Smooth muscle cell (in vitro differentiated cells): ENCODE data around the gene PFDN2. TPM values are rescaled to one million over a fixed set of nuclear protein-coding genes. Genes with fewer than 3 reads are reported as not detected.

Experiments used
- DNase-seq: peaks from one replicate; lab custom pipeline; 2025; ENCODE audit not compliant: unreplicated experiment; lab: John Stamatoyannopoulos, UW
- H2AFZ ChIP-seq: fragments of 200-600 bp; sonication (generic); 2 replicates; pipeline ENCODE4 v1.6.0; 2016; ENCODE audit warnings: antibody characterized with exemption, low read depth, mild to moderate bottlenecking
- H3F3A ChIP-seq: fragments of 200-600 bp; sonication (generic); 2 replicates; pipeline ENCODE4 v1.6.0; 2017; ENCODE audit warnings: antibody characterized with exemption, low read depth
- H3K27ac ChIP-seq: fragments of 200-600 bp; sonication (generic); 2 replicates; pipeline ENCODE4 v1.5.1; 2016; ENCODE audit warnings: low read depth, mild to moderate bottlenecking
- H3K27me3 ChIP-seq: fragments of 200-600 bp; sonication (generic); 2 replicates; pipeline ENCODE4 v1.6.1; 2016; ENCODE audit warnings: low read depth, mild to moderate bottlenecking
- H3K36me3 ChIP-seq: fragments of 200-600 bp; sonication (generic); 2 replicates; pipeline ENCODE4 v1.5.1; 2016; ENCODE audit warnings: low read depth
- H3K4me1 ChIP-seq: fragments of 200-600 bp; sonication (generic); 2 replicates; pipeline ENCODE4 v1.5.1; 2016; ENCODE audit warnings: low read depth
- H3K4me2 ChIP-seq: fragments of 200-600 bp; sonication (generic); 2 replicates; pipeline ENCODE4 v1.6.0; 2016; ENCODE audit warnings: mild to moderate bottlenecking
- H3K4me3 ChIP-seq: fragments of 200-600 bp; sonication (generic); 2 replicates; pipeline ENCODE4 v1.5.1; 2016; ENCODE audit warnings: mild to moderate bottlenecking
- H3K79me2 ChIP-seq: fragments of 200-600 bp; sonication (generic); 2 replicates; pipeline ENCODE4 v1.6.0; 2016; ENCODE audit warnings: low read depth, mild to moderate bottlenecking
- H3K9ac ChIP-seq: fragments of 200-600 bp; sonication (generic); 2 replicates; pipeline ENCODE4 v1.6.0; 2016; ENCODE audit warnings: low read depth
- H3K9me3 ChIP-seq: fragments of 200-600 bp; sonication (generic); replicated peaks from 2 replicates; pipeline ENCODE4 v1.5.1; 2016; ENCODE audit warnings: low read depth
- H4K20me1 ChIP-seq: fragments of 200-600 bp; sonication (generic); 2 replicates; pipeline ENCODE4 v1.6.0; 2016; ENCODE audit warnings: low read depth
- WGBS: methylation state at CpG from one replicate; pipeline ENCODE4 v1.1.7; 2016; ENCODE audit warnings: low lambda C conversion rate; 5-methylcytosine and 5-hydroxymethylcytosine counted together
- polyA plus RNA-seq: library from polyadenylated mRNA; unstranded; fragments of >200 nt; fragmentation: Nextera tagmentation; extraction: Ambion mirVana; gene quantifications from 2 replicates; pipeline ENCODE4 v1.2.1, GENCODE V29; 2016
- total RNA-seq: library from RNA; depleted of rRNA; stranded (reverse); fragments of >200 nt; gene quantifications from 2 replicates; pipeline ENCODE4 v1.2.3, GENCODE V29; 2014
- TF ChIP-seq, protein P1 (sequence below): fragments of 200-600 bp; sonication (generic); IDR thresholded peaks from 2 replicates; pipeline ENCODE4 v1.5.1; 2017; ENCODE audit warnings: borderline replicate concordance, mild to moderate bottlenecking, antibody characterized with exemption; ENCODE audit not compliant: insufficient read depth, poor library complexity, severe bottlenecking

PFDN2 gene
- total and polyA plus RNA-seq, 2 experiments from 2014 or later: 82.0 to 139 TPM

DNA sequence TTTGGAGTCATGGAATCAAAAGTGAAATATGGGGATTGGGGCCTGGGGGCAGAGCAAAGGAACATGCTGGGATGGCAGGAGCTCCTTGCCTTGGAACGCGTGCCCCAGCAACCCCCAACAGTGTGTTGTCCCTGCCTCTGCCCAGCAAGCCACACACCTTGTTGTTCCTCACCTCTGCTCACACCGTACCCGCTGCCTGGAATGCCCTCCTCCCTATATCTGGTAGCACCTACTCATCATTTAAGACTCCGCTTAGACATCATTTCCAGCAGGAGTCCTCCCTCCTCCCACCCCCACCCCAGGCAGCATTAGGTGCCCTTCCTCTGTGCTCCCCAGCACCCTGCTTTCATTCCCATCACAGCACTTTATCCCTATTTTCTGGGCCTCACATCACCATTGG lies 36.3 kb downstream of the PFDN2 start:
- H3K36me3 ChIP-seq: no peaks in the 10 kb centered on the region
- H3K4me2 ChIP-seq: peak overlapping the region; percentile 53
- H3F3A ChIP-seq: peaks cover 31% of the 10 kb centered on the region
- 58% methylated on average over 5 of the region's 5 CpGs for WGBS
- H2AFZ ChIP-seq: no peak overlapping the region
- no peaks in the 10 kb centered on the region for H3K9me3 ChIP-seq
- peak overlapping the region; percentile 96 for H3K27ac ChIP-seq
- no peaks in the 10 kb centered on the region for H3K79me2 ChIP-seq
- H3K27me3 ChIP-seq: no peaks in the 10 kb centered on the region
- TF ChIP-seq, protein P1, sequence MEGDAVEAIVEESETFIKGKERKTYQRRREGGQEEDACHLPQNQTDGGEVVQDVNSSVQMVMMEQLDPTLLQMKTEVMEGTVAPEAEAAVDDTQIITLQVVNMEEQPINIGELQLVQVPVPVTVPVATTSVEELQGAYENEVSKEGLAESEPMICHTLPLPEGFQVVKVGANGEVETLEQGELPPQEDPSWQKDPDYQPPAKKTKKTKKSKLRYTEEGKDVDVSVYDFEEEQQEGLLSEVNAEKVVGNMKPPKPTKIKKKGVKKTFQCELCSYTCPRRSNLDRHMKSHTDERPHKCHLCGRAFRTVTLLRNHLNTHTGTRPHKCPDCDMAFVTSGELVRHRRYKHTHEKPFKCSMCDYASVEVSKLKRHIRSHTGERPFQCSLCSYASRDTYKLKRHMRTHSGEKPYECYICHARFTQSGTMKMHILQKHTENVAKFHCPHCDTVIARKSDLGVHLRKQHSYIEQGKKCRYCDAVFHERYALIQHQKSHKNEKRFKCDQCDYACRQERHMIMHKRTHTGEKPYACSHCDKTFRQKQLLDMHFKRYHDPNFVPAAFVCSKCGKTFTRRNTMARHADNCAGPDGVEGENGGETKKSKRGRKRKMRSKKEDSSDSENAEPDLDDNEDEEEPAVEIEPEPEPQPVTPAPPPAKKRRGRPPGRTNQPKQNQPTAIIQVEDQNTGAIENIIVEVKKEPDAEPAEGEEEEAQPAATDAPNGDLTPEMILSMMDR: no peak
- no peak for DNase-seq
- H3K4me3 ChIP-seq: no peak overlapping the region
- H3K9ac ChIP-seq: peak overlapping the region; percentile 64
- H4K20me1 ChIP-seq: no peaks in the 10 kb centered on the region
- H3K4me1 ChIP-seq: peaks cover 31% of the 10 kb centered on the region

DNA sequence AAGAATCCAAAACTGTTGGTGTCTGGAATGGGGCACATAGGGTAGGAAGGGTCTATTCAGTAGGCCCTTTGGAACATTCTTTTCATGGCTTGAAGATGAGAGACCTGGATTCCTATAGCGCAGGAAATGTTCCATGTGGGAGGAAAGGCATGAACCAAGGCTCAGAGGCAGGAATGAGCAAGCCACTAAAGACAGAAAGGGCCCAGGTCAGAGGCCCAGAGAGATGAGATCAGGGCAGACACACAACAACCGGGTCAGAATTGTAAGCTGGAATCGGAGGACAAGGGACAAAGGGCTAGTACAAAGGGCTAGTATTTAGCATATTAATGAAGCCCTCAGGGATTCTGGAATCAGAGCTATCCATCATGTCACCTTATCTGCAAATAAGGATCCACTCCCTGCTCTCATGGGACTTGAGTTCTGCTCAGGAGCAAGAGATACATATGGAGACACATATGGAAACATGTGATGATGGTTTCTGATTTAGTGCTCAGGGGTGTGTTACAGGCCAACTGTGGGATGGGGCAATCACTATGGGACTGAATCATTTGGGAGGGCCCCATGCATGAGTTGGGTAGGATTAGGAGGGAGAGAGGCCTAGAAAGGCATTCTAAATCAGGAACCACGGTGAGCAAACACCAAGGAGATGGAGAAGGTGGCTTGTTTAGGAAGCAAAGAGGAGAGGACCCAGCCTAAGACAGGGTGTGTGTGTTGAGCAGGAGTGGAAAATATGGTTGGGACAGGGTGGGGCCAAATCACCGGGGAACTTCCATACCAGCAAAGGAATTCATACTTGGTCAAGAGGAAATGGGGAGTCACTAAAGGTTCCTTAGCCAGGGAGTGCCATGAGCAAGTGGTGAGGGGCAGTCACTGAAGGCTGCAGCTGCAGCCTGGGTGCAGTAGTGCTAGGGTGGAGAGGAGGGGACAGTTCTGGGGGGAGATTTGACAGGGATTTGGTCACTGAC lies 37.1 kb downstream of the PFDN2 start:
- Histone ChIP-seq H3K79me2 (no peaks in the 10 kb centered on the region), H3K4me2 (peak overlapping the region; percentile 53), H3K4me1 (peaks cover 25% of the 10 kb centered on the region), H3K36me3 (no peaks in the 10 kb centered on the region), H3K9ac (peak overlapping the region; percentile 64), H3K4me3 (no peak overlapping the region), H3F3A (peaks cover 31% of the 10 kb centered on the region), H3K9me3 (no peaks in the 10 kb centered on the region), H3K27ac (peak overlapping the region; percentile 96), H2AFZ (peak overlapping the region; percentile 23), H4K20me1 (no peaks in the 10 kb centered on the region), H3K27me3 (no peaks in the 10 kb centered on the region)
- 15% methylated on average over 5 of the region's 5 CpGs for WGBS
- TF ChIP-seq, protein P1: no peak
- DNase-seq: no peak

DNA sequence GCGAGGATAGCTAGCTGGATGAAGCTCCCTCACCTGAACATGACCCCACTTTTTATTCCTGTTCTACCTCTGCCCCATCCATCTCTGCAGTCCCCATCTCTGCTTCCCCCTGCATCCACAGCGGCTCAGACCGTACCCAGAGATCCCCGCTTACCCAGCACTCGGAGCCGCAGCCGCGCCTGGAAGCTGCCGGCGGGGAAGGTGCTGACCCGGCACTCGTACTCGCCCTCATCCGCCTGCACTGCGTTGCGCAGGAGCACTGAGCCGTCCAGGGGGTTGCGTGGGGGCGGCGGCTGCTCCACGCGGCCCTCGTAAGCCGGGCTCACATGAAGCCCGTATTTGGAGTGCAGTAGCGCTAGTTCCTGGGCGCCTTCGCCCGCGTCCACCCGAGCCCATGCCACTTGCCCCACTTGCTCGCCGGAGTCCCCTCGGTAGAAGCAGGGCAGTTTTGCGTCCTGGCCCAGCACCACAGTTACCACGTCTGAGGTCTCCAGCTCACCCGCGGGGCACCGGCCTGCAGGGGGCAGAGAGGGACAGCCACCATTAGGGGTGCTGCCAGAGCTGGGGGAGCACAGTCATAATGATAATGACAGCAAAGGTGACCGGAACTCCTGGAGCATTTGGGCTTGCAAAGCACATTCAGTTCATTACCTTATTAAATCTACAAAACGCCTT lies 38.3 kb downstream of the PFDN2 start:
- peaks cover 20% of the 10 kb centered on the region for H3K4me1 ChIP-seq
- H3K4me2 ChIP-seq: peak overlapping the region; percentile 53
- TF ChIP-seq, protein P1: no peak
- H3K79me2 ChIP-seq: no peaks in the 10 kb centered on the region
- DNase-seq: no peak
- H3K9me3 ChIP-seq: no peaks in the 10 kb centered on the region
- no peak overlapping the region for H3K9ac ChIP-seq
- H3F3A ChIP-seq: peaks cover 31% of the 10 kb centered on the region
- no peaks in the 10 kb centered on the region for H3K36me3 ChIP-seq
- no peaks in the 10 kb centered on the region for H3K27me3 ChIP-seq
- H3K4me3 ChIP-seq: no peak overlapping the region
- H2AFZ ChIP-seq: no peak overlapping the region
- 90% methylated on average over 34 of the region's 41 CpGs for WGBS
- peak overlapping the region; percentile 96 for H3K27ac ChIP-seq
- no peaks in the 10 kb centered on the region for H4K20me1 ChIP-seq
